GM21529 (cell line): ENCODE measurements around the gene DNAH11.
"Not testable (repeated sequence)": the region's sequence is repeated elsewhere in the genome, so short reads cannot be mapped to it uniquely, and the experiment has no call there.

Source experiments
- ATAC-seq: cut with Tn5 transposase; IDR thresholded peaks from one replicate; pipeline ENCODE4 v1.9.1; 2021; ENCODE audit not compliant: unreplicated experiment

The DNAH11 gene

DNA sequence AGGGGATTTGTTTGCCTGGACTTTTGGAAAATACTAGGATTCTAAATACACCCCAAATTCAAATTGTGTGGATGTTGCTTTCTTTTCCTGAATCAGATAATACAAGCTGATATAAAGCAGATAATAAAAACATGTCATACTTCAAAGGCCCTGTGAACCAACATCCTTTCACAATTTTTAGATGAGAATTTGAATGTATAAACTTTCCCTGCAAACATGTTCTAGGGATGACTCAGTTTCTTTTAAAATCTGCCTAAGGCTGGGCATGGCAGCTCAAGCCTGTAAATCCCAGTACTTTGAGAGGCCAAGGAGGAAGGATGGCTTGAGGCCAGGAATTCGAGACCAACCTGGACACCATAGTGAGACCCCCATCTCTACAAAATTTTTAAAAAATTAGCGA lies 340.7 kb downstream of the DNAH11 start:
- not testable (repeated sequence) for ATAC-seq

DNA sequence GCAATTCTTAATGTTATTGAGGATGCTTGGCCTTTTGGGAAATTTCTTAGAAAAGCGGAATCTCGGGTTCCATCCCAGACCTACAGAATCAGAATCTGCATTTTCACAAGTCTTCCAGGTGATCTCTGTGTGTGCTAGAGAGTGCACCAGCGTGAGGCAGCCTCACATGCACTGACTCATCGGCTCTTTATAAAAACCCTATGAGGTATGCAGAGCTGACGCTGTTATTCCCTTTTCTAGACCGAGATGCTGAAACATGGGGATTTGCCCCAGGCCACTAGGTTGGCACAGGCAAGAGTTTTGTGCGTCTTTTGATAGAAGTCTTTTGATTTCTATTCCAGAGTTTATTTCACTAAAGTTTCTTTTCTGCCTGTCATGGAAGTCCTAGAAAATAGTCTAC lies 341.7 kb downstream of the DNAH11 start:
- ATAC-seq: no peak

GRCh38 chr7:21886396-21886795 lies 343.6 kb downstream of the DNAH11 start:
- ATAC-seq: no peak

DNA sequence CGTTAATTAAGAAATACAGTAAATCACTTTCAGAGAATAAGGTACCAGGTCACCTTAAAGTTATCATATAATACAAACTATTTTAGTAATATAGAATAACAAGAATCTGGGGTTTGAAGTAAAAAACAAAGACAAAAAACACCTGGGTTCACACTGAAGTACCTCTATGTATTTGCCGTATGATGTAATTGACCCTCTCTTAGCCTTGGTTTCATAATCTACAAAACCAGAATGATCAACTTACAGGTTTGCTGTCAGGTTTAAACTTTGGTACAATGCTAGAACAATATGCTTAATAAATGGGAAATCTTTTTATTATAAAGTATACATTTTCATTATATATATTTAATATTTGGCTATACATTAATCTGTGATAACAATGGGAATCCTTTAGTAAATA lies 344.5 kb downstream of the DNAH11 start:
- ATAC-seq: no peak

DNA sequence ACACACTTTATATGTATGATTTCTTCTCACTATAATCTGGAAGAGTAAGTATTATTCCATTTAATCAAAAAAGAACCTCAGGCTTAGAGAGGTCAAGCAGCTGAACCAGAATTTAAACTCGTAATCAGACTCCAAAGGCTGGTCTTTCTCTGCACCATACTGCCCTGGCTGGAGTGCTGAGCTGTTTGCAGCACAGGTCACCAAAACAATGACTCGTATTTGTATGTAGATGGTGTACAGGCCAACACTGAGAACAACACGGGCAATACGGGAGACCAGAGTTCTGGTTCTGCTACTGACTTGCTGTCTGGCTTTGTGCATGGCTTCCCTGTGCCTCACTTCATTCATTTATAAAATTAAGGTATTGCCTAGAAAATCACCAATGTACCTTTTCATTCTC lies 344.9 kb downstream of the DNAH11 start:
- no peak for ATAC-seq

DNA sequence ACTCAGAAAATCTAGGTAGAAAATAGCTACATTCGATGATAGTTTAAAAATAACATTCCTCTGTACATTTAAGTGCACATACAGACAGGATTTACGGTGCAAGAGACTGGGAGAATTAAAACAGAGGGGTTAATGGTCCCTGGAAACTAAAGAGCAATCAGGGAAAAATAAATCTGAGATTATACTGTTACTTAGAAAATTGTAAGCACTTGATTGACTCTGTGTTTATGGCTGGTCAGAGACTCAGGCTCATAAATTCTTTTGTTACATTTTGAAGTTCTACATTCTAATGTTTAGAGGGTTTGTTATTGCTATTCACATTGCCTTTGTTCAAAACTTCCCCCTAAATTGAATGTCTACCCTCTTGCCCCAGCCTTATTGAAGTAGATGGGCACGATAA lies 348.5 kb downstream of the DNAH11 start:
- no peak for ATAC-seq

GRCh38 chr7:21893401-21893800 lies 350.6 kb downstream of the DNAH11 start:
- ATAC-seq: no peak

DNA sequence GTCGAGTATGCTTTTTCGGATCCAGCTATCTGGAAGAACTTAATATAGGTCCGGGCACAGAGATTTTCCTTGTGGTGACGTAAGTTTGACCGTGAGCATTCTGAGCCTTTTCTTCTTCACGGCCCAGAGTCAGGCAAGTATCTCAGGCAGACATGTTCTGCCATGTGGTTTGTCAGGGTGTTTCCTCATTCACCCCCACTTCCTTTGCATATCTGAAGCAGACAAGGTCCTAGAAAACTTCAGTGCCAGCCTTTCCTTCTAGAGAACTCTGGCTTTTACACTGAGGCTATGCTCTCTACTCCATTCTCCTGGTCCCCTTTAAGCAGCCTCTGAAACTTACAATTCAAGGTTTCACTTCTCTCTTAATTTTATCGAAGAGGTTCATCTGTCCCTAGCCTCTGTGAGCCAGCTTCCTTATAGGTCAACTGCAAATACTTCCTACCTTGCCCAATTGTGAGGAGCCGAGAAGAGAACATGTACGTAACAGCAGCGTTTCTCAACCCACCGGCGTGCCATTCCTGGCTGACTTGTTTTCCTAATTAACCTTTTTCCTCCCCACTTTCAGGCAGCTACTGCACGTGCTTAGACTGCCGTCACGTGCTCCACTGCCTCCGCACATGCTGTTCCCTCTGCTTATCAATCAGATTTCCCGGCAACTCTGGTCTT lies 355.6 kb downstream of the DNAH11 start:
- ATAC-seq: peak; percentile 97

DNA sequence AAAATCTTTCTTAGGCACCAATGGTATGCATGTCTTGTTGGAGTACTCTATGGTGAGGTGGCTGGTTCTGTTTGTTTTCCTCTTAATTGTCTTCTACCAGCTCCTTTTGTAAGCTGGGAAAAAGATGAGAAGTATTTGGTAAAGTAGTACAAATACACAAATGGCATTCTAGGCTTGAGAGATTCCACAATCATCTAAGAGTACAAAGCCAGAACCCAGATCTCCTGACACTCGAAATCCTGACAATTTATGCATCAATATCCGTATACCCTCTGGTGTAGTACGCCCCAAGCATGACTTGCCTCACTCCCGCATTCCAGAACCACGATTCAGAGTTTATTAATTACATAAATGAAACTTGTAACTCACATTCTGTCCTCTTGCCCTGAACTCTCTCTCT lies 359.4 kb downstream of the DNAH11 start:
- no peak for ATAC-seq

GRCh38 chr7:21903020-21903786 lies 360.4 kb downstream of the DNAH11 start:
- no peak for ATAC-seq

DNA sequence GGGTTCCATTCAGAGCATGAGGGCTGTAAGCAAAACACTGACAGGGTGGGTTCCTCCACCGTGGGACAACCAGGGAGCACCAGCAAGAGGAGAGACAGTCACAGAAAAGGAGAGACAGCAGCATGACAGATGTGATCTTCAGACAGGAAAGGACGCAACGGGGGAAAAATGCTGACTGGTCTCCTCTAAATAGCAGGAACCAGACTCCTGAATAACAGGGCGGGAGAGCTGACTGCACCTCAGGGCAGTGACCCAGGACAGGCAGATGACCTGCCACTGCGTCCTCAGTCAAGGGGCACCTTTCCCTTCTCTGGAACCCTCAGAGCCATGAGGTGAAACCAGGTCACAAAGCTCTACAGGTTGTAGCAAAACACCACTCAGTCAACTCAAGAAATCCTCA lies 365.9 kb downstream of the DNAH11 start:
- ATAC-seq: no peak

DNA sequence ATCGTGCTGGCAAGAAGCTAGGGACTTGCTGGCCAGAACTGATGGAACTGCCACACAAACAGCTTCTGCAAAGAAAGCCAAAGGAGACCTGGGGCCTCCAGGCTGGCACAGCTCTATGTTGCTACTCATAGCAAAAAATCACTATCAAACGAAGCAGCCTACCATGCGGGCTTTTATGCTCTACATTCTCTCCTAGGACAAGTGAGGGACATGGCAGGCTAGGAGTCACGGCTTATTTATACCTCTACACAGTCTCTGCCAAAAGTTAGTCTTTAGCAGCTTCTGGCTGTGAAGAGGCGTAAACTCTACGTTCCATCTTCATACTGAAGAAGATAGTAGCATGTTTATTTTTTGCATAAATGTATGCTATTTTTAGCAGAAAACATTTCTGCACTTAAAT lies 367.4 kb downstream of the DNAH11 start:
- no peak for ATAC-seq

DNA sequence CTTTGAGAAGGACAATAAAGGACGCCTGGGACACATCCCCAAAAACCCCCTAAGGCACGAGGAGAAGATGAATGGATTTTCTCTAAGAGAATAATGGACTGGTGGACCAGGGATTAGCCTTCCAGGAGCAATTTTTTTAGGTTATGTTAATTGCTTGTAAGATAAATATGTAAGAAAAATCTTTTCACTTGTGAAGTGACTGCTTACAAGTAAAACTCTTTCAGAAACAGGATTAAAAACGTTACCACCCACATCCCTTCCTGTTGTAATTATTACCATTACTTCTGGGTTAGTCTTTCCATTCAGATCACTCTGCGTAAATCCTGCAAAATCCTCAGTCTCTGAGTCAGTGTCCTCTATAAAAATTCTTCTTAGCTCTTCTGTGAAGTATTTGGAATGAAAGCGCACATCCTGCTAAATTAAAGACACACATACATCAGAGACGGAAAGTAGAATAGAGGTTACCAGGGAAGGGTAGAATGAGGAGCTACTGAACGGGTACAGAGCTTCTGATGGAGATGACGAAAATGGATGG lies 368.6 kb downstream of the DNAH11 start:
- ATAC-seq: no peak

- no peak for ATAC-seq
These were observed 369.5 kb downstream of the DNAH11 start for GRCh38 chr7:21912305-21912704.

- ATAC-seq: no peak
These were observed 370.3 kb downstream of the DNAH11 start for GRCh38 chr7:21912931-21913780.

DNA sequence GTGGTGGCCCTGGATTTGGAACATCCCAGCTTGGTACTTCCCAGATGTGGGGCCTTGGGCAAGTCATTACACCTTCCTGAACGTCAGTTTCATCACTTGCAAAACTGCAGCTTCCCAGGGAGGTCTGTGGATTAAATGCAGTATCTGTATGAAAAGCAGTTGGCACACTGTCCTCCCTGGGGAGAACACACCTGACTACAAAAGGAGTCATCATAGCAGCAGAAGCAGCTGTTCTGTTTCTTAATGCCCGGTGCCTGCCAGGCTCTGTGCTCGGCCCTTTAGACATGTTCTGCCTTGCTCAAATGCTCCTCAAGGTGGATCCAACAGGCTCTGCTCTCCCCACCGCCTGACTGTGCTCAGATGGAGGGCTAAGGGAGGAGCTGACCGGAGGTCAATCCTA lies 371.8 kb downstream of the DNAH11 start:
- no peak for ATAC-seq

DNA sequence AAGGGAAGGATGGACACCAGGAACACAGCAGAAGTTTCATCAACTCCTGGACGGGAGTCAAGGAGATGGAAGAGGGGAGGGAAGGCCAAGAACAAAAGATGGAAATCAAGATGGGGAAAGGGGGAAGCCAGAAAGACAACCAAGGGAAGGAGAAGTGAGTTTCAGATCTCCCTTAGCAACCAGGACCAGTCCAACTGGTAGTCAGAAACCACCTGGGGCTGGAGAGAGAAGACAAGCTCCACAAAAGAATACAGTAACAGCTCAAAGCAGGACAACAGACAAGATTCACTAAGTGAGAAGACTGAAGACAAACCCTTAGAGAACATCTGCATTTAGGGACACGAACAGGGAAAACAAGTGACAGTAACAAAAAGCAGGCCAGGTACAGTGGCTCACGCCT lies 372.3 kb downstream of the DNAH11 start:
- no peak for ATAC-seq

GRCh38 chr7:21916176-21916575 lies 373.3 kb downstream of the DNAH11 start:
- no peak for ATAC-seq

- no peak for ATAC-seq
These were observed 373.8 kb downstream of the DNAH11 start for GRCh38 chr7:21916629-21917028.

GRCh38 chr7:21918216-21918615 lies 375.4 kb downstream of the DNAH11 start:
- no peak for ATAC-seq

DNA sequence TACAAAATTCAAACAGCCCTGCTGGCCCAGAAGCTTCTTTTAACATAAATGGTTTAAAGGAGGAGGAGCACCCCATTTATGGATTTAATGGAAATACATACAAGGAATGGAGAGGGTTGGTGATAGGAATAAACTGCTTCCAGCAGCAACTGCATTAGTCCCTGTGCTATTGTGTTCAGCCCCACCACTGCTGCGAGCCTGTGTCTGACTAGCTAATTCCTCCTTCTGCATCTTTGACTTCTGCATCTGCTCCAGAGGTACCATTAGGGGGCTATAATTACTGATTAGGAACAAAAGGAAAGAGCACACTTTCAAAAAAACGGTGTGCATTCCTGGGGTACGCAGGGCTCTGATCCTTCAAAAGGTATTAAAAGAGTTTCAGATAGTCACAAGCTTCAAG lies 378.1 kb downstream of the DNAH11 start:
- no peak for ATAC-seq

DNA sequence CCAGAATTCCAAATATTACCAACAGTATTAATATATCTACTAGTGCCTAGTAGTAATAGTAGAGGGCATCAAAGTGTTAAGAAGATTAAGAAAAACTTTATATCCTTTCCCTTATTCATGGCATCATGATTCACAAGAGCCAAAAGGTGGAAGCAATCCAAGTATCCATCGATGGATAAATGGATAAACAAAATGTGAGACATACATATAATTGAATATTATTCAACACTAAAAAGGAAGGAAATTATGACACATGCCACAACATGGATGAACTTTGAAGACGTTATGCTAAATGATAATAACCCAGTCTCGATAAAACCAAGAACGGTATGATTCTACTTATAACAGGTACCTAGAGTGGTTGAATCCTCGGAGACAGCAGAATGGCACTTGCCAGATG lies 379.8 kb downstream of the DNAH11 start:
- no peak for ATAC-seq
